Ascending aorta (tissue), 2 donors: ENCODE data around the gene RIMKLB. TPM values are rescaled to one million over a fixed set of nuclear protein-coding genes. Genes with fewer than 3 reads are reported as not detected.

ENCODE experiments used
- DNase-seq, 2 donors: peaks; one replicate each; pipeline ENCODE4 v3.0.0-alpha.2; 2019; ENCODE audit warnings: low spot score in 2 of 2
- H3K27ac ChIP-seq, 2 donors: fragments of 200-600 bp; sonication (generic); one replicate each; pipeline ENCODE4 v1.5.1; 2016 to 2017; ENCODE audit warnings: mild to moderate bottlenecking in 1 of 2
- H3K27me3 ChIP-seq: fragments of 200-600 bp; sonication (generic); one replicate; pipeline ENCODE4 v1.5.1; 2017
- H3K36me3 ChIP-seq, 2 donors: fragments of 200-600 bp; sonication (generic); one replicate each; pipeline ENCODE4 v1.5.1; 2016
- H3K4me1 ChIP-seq, 2 donors: fragments of 200-600 bp; sonication (generic); one replicate each; pipeline ENCODE4 v1.5.1; 2016 to 2017; ENCODE audit warnings: mild to moderate bottlenecking in 1 of 2
- H3K4me3 ChIP-seq, 2 donors: fragments of 200-600 bp; sonication (generic); one replicate each; pipeline ENCODE4 v1.5.1; 2016 to 2017; ENCODE audit warnings: mild to moderate bottlenecking in 1 of 2
- H3K9me3 ChIP-seq, 2 donors: fragments of 200-600 bp; sonication (generic); one replicate each; pipeline ENCODE4 v1.5.1; 2016
- CTCF ChIP-seq, 3 experiments: fragments of 200-600 bp in 2 of 3; fragments of 450-650 bp in 1 of 3; sonication (generic) in 2 of 3; IDR thresholded peaks; one replicate each; pipeline ENCODE4 v1.5.1; 2016 to 2019; ENCODE audit warnings: antibody characterized with exemption in 3 of 3, mild to moderate bottlenecking in 1 of 3, moderate library complexity in 1 of 3
- intact Hi-C: fragments of 100-400 bp; cut with DNase I; formaldehyde crosslinking; loops from one replicate; pipeline ENCODE4 v1.15.1; 2023
- total RNA-seq: library from RNA; depleted of rRNA; stranded (reverse); fragments of >200 nt; gene quantifications from one replicate; pipeline ENCODE4 v1.1.0, GENCODE V29; 2016

Gene RIMKLB
- total RNA-seq, 1 donor from 2014 or later = 26.0 TPM

- Histone ChIP-seq H3K4me1 (peaks cover 2 to 25% of the 10 kb centered on the region in 2 donors), H3K27ac (peak overlapping the region; percentile 97 to 99), H3K27me3 (no peaks in the 10 kb centered on the region), H3K4me3 (peak overlapping the region; percentile 81 to 92), H3K9me3 (no peaks in the 10 kb centered on the region), H3K36me3 (no peaks in the 10 kb centered on the region)
- no peak for TF ChIP-seq CTCF (IDR thresholded peaks at IDR 0.05)
- intact Hi-C loops = loop anchor here (5.0 to 10.0 kb wide), 4 partner anchors 78 to 1516 kb away; partner anchors contain the start of genes GABARAPL1 and M6PR
- no peak for DNase-seq
Measured at GRCh38 chr12:8698879-8699278, 1.1 kb downstream of the RIMKLB start.

- TF ChIP-seq CTCF (IDR thresholded peaks at IDR 0.05) = no peak
- Histone ChIP-seq H3K27ac (peak overlapping the region; percentile 97 to 99), H3K9me3 (no peaks in the 10 kb centered on the region), H3K4me3 (peak overlapping the region; percentile 81 to 92), H3K4me1 (peaks cover 2 to 25% of the 10 kb centered on the region in 2 donors), H3K36me3 (no peaks in the 10 kb centered on the region), H3K27me3 (no peaks in the 10 kb centered on the region)
- no peak for DNase-seq
- intact Hi-C loops = loop anchor here (5.0 to 10.0 kb wide), 4 partner anchors 78 to 1515 kb away; partner anchors contain the start of genes GABARAPL1 and M6PR
Measured at GRCh38 chr12:8699714-8700113, 1.9 kb downstream of the RIMKLB start.

- Histone ChIP-seq H3K4me1 (peaks cover 2 to 25% of the 10 kb centered on the region in 2 donors), H3K27ac (peak overlapping the region; percentile 97 to 99), H3K4me3 (peak overlapping the region; percentile 29 to 92), H3K9me3 (no peaks in the 10 kb centered on the region), H3K27me3 (no peaks in the 10 kb centered on the region), H3K36me3 (no peaks in the 10 kb centered on the region)
- DNase-seq = no peak
- peak in 1 of 3 experiments; percentile 18 for TF ChIP-seq CTCF (IDR thresholded peaks at IDR 0.05)
- intact Hi-C loops = no loop called here
Measured at GRCh38 chr12:8701046-8701660, 3.4 kb downstream of the RIMKLB start.

- no peaks in the 10 kb centered on the region for H3K27me3 ChIP-seq
- H3K9me3 ChIP-seq = no peaks in the 10 kb centered on the region
- H3K4me1 ChIP-seq = peaks cover 2 to 25% of the 10 kb centered on the region in 2 donors
- DNase-seq = no peak
- H3K27ac ChIP-seq = peak overlapping the region; percentile 97 to 99
- intact Hi-C loops = no loop called here
- no peaks in the 10 kb centered on the region for H3K36me3 ChIP-seq
- no peak for TF ChIP-seq CTCF (IDR thresholded peaks at IDR 0.05)
- H3K4me3 ChIP-seq = peak overlapping the region in 1 of 2 donors; percentile 92
Measured at GRCh38 chr12:8702159-8702558, 4.4 kb downstream of the RIMKLB start.

- Histone ChIP-seq H3K9me3 (no peaks in the 10 kb centered on the region), H3K36me3 (peaks cover 0 to 2% of the 10 kb centered on the region in 2 donors), H3K4me1 (peaks cover 0 to 22% of the 10 kb centered on the region in 2 donors), H3K27me3 (no peaks in the 10 kb centered on the region), H3K27ac (peak overlapping the region; percentile 48 to 59), H3K4me3 (peak overlapping the region; percentile 48 to 60)
- DNase-seq = no peak
- no peak for TF ChIP-seq CTCF (IDR thresholded peaks at IDR 0.05)
- intact Hi-C loops = no loop called here
Measured at GRCh38 chr12:8709124-8709830, 11.5 kb downstream of the RIMKLB start.
